ENCODE measurements around the gene PSD.

Gene PSD

DNA sequence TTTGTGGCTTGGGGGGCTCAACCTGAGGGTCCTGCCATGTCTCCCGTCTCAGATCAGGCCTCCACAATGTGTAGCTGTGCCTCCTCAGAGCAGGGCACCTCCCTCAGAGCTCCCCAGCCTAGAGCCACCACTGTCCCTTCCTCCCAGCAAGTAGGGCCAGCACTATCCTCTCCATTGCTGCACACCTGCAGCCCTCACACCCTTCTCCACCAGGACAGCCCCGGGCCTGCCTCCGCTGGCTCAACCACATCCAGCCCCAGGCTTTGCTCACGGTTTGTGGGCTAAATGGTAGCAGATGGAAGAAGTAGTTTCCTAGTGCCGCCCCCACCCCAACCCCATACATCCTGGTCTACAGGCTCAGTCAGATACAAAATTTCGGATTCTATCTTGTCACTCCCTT lies 13.0 kb downstream of the PSD start:
- DNase-seq, result no peak

DNA sequence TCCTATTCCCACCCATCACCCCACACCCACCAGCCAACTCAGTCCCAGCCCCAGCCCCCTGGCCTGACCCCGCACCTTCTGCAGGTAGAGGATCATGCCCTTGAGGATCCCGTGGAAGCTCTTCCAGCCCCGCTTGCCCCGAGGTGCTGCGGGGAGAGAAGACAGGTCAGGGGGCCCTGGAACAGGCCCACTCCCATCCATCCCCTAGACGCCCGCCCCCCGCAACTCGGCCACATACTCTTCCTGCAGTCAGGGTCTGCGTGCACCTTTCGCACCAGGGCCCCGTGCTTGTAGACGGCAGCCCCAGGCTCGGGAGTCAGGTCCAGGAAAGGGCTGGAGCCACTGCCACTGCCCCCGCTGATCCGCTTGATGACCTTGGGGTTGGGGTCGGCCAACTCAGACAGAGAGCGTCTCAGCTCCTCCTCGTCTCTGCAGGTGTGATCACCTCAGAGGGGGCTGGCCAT lies 13.4 kb downstream of the PSD start:
- no peak for DNase-seq

DNA sequence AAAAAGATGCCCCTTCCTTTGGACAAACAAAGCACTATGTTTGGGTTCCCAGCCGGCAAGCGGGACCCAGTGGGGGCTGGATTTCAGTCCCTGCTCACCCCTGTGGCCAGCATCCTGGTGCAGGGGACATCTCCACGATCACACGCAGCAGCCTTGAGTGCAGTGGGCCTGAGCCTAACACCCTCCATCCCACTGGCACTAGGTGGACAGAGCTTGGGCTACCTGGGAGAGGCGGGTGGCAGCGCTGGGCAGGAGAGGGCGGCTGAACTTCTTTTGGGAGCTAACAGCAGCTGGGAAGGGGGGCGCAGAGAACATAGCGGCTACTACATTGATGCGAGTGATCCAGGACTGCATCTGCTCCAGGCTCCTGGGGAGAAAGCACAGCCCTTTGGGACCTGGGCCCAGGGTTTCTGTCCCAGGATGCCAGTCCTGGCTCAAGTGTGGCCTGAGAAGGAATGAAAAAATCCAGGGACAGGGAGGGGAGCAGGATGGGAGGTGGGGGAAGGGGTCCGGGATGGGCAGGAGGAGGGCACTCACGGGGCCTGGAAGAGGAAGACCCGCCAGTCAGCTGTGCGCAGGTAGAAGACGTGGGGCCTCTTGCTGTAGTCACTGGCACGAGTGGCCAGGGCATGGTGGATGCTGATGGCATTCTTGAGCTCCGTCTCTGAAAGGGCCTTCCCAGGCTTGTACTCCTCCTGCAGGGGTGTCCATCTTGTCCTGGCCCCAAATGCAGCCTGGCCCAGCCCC lies 14.1 kb downstream of the PSD start:
- DNase-seq, result no peak

DNA sequence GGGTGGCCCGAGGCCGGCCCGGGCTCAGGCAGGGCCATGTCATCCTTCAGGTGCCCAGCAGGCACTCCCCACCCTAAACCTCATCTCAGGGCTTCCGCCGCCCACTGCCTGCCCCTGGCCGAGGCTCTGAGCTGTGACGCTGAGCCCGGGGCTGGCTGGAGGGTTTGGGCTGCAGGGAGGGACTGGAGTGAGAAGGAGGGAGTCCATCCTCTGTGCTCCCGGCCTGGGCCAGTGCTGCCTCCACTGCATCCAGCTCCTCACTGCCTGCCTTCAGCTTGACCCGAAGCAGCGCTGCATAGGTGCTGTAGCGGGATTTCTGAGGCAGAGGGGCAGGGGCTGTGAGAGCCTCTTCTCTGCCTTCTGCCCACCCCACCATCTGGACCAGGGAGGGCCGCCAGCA lies 15.5 kb downstream of the PSD start:
- DNase-seq, result no peak

DNA sequence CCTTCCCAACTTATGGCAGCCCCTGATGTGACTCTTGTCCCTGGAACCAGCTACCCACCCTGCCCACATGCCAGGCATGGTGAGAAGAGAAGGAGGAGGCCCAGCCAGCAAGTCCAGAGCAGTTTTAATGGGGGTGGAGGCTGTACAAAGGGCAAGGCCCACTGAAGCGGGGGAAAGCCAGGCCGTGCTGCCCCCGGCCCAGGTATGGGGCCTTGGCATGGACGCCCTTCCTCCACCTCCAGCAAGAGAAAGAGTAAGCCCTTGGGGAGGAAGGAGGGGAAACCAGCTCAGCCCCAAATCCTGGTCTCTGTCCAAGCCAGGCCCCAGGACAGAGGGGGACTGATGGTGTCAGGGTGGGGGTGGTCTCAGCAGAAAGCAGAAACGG lies 16.1 kb downstream of the PSD start:
- DNase-seq, result no peak

DNA sequence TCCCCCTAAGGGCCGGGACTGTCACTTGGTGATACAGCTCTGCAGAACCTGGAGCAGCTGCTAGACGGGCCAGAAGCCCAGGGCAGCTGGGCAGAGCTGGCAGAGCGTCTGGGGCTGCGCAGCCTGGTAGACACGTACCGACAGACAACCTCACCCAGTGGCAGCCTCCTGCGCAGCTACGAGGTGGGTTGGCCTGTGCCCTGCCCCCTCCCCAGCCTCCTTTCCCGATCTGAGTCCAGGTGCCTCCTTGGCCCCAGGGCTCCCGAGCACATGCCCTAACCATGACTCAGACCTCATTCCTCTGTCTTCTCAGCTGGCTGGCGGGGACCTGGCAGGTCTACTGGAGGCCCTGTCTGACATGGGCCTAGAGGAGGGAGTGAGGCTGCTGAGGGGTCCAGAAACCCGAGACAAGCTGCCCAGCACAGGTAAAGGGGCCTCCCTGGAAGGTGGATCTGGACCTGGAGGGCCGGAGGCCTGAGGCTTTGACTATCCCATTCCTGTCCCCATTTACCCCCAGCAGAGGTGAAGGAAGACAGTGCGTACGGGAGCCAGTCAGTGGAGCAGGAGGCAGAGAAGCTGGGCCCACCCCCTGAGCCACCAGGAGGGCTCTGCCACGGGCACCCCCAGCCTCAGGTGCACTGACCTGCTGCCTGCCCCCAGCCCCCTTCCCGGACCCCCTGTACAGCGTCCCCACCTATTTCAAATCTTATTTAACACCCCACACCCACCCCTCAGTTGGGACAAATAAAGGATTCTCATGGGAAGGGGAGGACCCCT lies 16.7 kb downstream of the PSD start:
- DNase-seq, result no peak

DNA sequence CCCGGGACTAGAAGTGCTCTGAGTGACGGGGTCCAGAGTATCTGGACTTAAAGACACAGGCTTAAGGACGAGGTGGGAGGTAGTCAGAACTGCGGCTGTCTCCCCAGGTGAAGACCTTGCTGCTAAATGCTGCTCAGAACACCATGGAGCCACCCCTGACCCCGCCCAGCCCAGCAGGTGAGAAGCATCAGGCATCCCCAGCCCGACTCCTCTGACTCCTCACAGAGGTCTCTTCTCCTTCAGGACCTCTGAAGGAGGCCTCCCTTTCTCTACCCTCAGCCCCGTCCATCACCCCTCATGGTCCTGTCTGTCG lies 17.3 kb downstream of the PSD start:
- DNase-seq, result no peak

DNA sequence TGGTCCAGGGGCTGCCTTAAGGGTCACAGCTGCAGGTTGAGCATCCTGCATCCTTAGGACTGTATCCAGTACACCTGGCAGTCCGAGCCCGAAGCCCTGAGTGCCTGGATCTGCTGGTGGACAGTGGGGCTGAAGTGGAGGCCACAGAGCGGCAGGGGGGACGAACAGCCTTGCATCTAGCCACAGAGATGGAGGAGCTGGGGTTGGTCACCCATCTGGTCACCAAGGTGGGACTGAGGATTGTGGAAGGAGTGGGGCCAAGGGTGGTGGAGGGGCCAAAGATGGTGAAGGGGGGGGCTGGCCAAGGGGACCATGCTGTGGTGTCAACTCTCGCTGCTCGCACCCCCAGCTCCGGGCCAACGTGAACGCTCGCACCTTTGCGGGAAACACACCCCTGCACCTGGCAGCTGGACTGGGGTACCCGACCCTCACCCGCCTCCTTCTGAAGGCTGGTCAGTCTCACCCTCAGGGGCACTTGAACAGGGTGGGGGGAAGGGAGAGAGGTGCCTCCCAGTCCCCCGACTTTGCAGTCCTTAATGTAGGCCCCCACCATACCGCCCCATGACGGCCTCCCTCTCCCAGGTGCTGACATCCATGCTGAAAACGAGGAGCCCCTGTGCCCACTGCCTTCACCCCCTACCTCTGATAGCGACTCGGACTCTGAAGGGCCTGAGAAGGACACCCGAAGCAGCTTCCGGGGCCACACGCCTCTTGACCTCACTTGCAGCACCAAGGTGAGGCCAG lies 17.8 kb downstream of the PSD start:
- no peak for DNase-seq

DNA sequence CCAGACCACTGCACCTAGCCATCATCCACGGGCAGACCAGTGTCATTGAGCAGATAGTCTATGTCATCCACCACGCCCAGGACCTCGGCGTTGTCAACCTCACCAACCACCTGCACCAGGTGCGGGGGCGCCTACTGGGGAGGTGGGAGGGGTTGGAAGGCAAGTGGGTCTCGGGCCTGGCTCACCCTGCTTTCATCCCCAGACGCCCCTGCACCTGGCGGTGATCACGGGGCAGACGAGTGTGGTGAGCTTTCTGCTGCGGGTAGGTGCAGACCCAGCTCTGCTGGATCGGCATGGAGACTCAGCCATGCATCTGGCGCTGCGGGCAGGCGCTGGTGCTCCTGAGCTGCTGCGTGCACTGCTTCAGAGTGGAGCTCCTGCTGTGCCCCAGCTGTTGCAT lies 18.5 kb downstream of the PSD start:
- peak in 2 of 56 donors; percentile 37 to 53 for DNase-seq

DNA sequence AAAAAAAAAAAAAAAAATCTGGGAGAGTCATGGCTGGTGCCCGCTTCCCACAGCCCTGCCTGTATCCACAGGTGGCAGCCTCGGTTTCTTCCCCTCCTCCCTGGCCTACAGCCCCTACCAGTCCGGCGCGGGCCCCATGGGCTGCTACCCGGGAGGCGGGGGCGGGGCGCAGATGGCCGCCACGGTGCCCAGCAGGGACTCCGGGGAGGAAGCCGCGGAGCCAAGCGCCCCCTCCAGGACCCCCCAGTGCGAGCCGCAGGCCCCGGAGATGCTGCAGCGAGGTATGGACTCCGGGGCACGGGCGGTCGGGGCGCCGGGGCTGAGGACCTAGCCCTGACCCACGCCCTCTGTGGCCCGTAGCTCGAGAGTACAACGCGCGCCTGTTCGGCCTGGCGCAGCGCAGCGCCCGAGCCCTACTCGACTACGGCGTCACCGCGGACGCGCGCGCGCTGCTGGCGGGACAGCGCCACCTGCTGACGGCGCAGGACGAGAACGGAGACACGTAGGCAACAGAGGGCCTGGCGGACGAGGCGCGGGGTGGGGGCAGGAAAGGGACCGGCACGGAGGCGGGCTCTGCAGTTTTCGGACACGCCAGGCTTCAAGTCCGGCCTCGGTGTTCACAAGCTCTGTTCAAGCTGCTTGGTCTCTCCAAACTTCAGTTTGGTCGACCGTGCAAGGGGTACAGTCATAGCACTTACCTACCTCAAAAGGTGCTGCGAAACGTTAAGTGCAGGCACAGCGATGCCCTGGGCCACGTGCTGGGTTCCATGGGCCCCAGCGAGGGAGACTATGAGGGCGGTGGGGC lies 19.2 kb downstream of the PSD start:
- peak in 54 of 56 donors; percentile 32 to 91 (median 78) for DNase-seq

DNA sequence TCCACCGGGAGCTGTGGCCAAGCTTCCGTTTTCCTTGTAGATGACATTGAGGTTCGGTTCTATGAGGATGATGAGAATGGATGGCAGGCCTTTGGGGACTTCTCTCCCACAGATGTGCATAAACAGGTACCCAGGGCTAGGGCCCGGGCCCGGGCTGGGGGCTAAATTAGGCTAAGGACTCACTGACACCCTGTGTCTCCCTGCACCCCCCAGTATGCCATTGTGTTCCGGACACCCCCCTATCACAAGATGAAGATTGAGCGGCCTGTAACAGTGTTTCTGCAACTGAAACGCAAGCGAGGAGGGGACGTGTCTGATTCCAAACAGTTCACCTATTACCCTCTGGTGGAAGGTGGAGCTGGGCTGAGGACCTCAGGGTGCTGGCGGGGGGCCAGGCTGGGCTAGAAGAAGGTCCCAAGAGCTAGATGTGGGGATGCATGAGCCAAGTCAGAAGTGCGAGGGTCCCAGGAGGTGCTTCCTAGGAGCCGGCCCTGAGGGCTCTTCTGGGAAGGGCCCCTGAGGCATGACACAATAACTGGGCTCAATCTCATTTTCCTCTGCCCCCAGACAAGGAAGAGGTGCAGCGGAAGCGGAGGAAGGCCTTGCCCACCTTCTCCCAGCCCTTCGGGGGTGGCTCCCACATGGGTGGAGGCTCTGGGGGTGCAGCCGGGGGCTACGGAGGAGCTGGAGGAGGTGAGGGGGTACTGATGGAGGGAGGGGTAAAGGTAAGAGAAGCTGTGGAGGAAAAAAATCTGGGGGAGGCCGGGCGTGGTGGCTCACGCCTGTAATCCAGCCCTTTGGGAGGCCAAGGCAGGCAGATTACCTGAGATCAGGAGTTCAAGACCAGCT lies 20.2 kb downstream of the PSD start:
- DNase-seq, result no peak

DNA sequence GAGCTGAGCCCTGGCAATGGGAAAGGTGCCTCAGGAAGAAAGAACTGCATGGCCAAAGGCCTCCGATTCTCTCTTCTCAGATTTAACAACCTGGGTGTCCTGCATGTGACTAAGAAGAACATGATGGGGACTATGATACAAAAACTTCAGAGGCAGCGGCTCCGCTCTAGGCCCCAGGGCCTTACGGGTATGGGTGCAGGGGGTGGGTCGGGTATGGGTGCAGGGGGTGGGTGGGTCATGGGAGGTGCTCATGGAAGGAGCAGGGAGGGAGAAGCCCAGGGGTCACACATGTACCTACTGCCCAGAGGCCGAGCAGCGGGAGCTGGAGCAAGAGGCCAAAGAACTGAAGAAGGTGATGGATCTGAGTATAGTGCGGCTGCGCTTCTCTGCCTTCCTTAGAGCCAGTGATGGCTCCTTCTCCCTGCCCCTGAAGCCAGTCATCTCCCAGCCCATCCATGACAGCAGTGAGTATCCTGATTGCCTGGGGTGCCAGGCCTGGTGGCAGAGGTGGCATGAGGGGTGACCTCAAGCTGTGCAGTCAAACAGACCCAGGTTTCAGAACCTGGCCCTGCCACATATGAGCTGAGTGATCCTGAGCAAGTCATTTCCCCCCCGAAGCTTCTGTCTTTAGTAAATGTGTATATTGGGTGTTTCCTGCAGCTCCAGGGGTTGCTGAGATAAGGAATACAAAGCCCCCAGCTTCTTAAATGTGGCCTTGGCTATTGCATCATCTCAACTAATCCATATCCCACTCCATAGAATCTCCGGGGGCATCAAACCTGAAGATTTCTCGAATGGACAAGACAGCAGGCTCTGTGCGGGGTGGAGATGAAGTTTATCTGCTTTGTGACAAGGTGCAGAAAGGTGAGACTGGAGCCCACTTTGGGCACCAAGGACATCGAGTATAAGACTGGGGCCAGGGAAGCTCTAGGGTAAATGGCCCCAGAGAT lies 21.1 kb downstream of the PSD start:
- no peak for DNase-seq

DNA sequence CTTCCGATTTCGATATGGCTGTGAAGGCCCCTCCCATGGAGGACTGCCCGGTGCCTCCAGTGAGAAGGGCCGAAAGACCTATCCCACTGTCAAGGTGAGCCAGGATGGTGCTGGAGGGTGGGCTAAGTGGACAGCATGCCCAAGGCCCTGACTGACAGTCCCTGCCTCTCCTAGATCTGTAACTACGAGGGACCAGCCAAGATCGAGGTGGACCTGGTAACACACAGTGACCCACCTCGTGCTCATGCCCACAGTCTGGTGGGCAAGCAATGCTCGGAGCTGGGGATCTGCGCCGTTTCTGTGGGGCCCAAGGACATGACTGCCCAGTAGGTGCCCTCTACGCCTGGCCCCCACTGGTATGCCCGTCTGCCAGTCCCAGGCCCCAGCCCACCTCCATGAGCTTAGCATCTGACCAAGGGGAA lies 21.8 kb downstream of the PSD start:
- no peak for DNase-seq

DNA sequence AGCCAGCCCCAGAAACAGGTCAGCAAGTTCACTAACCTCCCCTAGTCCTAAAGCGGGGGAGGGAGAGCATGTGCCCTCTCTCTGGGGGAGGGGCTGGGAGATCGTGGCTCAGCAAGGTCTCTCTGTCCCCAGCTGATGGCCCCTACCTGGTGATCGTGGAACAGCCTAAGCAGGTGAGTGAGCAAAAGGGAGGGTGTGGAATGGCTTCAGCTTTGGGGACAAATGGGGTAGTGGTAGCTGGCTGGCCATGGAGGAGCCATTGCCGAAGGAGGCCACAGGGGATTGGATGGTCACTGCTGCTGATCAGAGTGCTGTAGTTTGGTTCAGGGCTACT lies 22.3 kb downstream of the PSD start:
- no peak for DNase-seq

DNA sequence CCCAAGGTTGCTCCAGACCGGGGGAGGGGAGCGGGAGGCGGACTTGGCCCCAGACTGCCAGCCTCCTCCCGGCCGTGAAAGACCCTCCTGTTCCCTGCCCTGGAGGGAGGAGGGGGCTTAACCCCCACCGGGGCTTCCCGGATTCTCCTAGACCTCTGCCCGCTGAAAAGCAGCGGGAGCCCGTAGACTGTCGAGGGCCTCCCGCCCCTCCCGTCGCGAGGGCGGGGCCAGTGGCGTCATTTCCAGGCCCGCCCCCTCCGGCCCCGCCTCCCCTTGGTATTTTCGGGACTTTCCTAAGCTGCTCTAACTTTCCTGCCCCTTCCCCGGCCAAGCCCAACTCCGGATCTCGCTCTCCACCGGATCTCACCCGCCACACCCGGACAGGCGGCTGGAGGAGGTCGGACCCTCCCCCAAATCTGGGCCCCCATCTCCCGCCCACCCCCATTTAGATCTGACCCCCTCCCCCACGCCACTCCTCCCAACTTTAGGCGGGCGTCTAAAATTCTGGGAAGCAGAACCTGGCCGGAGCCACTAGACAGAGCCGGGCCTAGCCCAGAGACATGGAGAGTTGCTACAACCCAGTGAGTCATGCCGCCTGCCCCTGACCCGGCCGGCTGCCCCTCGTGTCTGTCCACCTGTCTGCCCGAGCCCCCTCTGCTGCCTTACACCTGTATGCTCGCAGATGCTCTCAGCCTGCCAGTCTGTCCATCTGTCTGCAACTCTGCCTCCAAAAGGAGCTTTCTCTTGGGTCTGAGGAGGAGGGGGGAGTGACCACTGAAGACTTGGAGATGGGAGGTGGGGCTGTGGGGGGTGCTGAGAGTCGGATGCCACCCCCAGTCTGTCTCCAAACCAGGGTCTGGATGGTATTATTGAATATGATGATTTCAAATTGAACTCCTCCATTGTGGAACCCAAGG lies 22.9 kb downstream of the PSD start, which contains the start of gene NFKB2:
Gene NFKB2 (plus strand): TSS at position 306 of the 917 bp plus-strand sequence. CDS start 255 bp downstream, at position 561.
- peak in 53 of 56 donors; percentile 27 to 84 (median 66) for DNase-seq

DNA sequence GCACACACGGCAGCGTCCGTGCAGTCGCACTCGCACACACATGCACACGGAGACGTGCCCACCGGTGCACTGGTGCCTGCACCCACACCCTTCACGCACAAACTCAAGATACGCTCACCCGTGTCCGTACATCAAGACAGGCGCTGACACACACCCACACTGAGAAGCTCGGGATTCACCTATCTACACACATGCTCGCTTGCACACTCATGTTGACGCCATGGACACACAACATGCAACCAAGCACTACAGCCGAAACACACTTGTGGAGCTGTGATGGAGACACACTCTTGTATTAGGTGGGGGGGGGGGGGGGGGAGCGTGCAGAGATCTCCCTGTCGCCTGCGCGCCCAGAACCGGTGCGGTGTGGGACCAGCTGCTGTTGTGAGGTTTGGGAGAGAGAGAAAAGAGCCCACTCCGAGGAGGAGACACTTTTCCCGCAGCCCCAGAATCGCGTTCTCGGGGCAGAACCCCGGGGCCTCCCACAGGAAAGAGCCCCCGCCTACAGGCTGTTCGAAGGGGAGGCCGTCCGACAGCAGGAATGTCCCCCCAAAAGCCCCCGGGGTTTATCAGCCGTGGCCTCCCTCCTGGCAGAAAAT lies 23.7 kb downstream of the PSD start:
- DNase-seq, result peak in 6 of 56 donors; percentile 34 to 58 (median 46)

DNA sequence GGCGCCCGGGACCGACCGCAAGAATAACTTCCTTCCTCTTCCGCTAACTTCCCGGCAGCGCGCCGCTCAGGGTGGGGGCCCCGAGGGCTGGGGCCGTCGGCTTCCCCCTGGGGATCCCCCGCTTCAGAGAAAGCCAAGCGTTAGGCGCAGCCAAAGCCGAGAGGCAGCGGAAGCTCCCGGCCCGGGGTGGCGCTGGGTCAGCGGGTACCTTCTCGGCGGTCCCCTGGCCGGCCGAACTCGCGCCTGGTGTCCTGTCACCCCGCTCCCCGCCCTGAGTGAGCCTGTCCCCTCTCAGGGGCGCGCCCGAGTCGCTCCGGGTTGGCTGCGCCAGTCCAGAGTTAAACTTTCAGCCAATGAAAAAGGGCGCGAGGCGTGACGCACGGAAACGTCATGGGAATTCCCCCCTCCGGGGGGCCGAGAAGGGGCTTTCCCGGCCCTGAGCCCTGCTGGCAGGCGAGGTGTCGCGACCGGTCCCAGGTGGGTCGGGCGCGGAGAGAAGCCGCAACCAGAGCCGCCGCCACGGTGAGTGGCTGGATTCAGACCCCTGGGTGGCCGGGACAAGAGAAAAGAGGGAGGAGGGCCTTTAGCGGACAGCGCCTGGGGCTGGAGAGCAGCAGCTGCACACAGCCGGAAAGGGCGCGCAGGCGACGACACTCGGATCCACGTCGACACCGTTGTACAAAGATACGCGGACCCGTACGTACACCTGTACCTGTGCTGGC lies 24.3 kb downstream of the PSD start:
- DNase-seq, result peak; percentile 40 to 90 (median 80)
